Measurements from ENCODE around the gene EPS15.

DNA sequence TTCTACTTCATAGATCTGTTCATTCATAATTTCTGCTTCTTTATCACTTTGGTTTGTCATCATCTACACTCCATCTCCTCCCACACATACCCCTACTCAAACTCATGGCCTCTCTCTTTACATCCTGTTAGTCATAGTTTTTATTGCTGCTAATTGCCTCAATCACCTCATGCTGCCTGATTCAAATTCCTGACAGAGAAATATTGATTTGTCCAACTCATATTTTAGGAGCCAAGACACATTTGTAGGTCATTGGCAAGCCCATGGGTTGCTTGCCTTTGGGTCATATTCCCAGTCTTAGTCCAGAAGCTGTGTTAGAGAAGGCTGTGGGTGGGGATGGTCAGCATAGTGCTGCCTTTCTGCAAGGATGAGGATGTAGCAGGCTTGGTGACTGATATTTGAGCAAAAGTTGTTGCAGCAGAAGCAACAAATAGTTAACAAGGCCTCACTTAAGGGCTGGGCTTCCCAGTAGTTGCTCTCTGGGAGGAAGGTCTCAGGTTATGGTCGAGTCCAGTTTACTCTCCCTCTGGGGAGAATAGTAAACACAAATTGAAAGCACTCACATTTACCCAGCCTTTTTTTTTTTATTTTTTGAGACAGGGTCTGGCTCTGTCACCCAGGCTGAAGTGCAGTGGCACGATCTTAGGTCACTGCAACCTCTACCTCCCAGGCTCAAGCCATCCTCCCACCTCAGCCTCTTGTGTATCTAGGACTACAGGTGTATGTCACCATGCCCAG lies 22.4 kb upstream of the EPS15 start:
- TF ChIP-seq, protein P1, sequence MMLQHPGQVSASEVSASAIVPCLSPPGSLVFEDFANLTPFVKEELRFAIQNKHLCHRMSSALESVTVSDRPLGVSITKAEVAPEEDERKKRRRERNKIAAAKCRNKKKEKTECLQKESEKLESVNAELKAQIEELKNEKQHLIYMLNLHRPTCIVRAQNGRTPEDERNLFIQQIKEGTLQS (IDR thresholded peaks at IDR 0.05) = no peak
- TF ChIP-seq SP1 (IDR thresholded peaks at IDR 0.05) = no peak
- TF ChIP-seq, protein P2, sequence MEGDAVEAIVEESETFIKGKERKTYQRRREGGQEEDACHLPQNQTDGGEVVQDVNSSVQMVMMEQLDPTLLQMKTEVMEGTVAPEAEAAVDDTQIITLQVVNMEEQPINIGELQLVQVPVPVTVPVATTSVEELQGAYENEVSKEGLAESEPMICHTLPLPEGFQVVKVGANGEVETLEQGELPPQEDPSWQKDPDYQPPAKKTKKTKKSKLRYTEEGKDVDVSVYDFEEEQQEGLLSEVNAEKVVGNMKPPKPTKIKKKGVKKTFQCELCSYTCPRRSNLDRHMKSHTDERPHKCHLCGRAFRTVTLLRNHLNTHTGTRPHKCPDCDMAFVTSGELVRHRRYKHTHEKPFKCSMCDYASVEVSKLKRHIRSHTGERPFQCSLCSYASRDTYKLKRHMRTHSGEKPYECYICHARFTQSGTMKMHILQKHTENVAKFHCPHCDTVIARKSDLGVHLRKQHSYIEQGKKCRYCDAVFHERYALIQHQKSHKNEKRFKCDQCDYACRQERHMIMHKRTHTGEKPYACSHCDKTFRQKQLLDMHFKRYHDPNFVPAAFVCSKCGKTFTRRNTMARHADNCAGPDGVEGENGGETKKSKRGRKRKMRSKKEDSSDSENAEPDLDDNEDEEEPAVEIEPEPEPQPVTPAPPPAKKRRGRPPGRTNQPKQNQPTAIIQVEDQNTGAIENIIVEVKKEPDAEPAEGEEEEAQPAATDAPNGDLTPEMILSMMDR (IDR thresholded peaks at IDR 0.05; ENCODE audit: low read depth, low read length, missing input control) = no peak
- TF ChIP-seq YY1 (IDR thresholded peaks at IDR 0.05) = no peak
- TF ChIP-seq FOXA2 (IDR thresholded peaks at IDR 0.05) = no peak
- TF ChIP-seq FOXA1 (IDR thresholded peaks at IDR 0.05) = no peak
- no peak for TF ChIP-seq JUND (IDR thresholded peaks at IDR 0.05)
- TF ChIP-seq EGR1 (IDR thresholded peaks at IDR 0.05; ENCODE audit: low read depth in 2 of 2) = no peak

Measured in liver (tissue), 3 donors.